ENCODE results near the gene MMP17.

DNA sequence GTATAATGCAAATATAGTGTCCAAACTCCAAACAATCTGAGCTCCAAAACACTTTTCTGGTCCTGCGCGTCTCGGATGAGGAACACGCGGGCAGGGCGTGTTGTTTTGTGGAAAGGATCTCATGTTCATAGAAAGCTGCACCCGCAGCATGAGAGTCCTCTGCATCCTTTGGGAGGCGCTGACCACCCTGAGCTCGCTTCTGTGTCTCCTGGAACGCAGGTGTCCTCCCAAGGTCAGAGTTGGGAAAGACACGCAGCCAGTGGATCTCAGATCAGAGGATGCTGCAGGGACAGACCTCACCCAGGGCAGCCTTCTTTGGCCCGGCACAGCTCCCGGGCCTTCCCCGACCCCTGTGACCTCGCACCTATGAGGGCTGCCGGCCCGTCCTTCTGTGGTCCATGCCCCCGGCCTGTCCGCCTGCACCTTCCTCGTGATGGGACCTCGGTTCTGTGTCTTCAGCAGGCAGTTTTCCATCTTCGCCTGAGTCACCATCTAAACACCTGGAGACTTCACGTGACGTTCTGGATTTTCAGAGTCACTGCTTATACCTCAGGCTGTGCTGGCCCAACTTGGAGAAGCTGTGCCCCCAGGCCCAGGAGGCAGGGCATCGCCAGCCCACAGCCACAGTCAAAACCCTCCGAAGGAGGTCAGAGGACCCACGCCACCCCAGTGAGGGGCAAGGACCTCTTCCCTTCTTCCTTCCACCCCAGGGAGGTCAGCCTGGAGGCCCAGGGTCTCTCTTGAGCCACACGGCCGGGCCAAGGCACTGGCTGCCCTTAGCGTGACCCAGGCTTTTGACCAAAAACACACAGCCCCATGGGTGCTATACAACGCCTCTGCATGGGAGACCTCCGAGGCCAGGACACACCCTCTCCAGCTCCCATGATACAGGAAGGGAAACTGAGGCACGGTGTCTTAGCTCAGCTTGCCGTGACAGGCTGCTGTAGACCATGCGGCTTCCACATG lies 25.9 kb downstream of the MMP17 start:
- TF ChIP-seq, protein P1, sequence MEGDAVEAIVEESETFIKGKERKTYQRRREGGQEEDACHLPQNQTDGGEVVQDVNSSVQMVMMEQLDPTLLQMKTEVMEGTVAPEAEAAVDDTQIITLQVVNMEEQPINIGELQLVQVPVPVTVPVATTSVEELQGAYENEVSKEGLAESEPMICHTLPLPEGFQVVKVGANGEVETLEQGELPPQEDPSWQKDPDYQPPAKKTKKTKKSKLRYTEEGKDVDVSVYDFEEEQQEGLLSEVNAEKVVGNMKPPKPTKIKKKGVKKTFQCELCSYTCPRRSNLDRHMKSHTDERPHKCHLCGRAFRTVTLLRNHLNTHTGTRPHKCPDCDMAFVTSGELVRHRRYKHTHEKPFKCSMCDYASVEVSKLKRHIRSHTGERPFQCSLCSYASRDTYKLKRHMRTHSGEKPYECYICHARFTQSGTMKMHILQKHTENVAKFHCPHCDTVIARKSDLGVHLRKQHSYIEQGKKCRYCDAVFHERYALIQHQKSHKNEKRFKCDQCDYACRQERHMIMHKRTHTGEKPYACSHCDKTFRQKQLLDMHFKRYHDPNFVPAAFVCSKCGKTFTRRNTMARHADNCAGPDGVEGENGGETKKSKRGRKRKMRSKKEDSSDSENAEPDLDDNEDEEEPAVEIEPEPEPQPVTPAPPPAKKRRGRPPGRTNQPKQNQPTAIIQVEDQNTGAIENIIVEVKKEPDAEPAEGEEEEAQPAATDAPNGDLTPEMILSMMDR (IDR thresholded peaks at IDR 0.05; ENCODE audit: low read depth, low read length, poor library complexity, severe bottlenecking) = no peak
- TF ChIP-seq EZH2phosphoT487 (IDR thresholded peaks at IDR 0.05; ENCODE audit: borderline replicate concordance, low read length) = no peak
